ENCODE results near the gene IL7R.

The IL7R gene

DNA sequence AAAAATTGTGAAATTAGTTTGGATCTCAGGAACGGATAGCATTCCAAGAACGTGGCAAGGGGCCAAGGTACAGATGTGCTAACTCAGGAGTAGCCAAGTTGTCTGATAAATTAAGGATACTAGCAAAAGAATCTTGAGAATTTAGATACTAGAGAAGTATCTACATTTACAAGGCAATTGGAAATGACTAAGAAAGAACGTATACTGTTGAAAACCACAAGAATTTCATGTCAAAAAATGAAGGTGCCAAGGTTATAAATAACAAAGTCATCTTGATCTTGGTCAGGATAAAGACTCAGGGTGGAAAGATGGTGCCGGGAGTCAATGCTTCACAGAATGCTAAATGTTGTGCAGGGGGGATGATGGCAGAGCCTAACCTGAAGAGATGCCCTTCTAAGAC lies 62.5 kb downstream of the IL7R start:
- peak; percentile 99 for DNase-seq

DNA sequence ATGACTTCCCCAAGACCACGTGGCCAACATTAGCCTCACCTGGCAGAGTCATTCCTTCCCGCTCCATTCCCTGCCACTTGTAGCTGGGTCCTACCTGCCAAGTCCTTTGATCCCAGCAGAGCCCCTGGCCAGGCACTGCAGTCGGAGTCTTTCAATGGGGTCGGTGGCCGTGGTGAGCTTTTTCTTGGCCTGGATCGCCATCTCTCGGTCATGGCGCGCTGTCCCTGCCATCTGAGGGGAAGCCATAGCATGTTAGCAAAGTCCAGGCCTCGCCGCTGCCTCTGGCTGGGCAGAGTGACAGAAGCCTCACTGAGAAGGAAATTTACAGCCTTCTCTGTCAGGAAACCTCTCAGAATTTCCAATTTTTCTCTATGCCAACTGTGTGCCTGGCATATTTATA lies 64.2 kb downstream of the IL7R start:
- peak; percentile 44 for DNase-seq

GRCh38 chr5:35921930-35922329 lies 65.2 kb downstream of the IL7R start:
- no peak for DNase-seq

DNA sequence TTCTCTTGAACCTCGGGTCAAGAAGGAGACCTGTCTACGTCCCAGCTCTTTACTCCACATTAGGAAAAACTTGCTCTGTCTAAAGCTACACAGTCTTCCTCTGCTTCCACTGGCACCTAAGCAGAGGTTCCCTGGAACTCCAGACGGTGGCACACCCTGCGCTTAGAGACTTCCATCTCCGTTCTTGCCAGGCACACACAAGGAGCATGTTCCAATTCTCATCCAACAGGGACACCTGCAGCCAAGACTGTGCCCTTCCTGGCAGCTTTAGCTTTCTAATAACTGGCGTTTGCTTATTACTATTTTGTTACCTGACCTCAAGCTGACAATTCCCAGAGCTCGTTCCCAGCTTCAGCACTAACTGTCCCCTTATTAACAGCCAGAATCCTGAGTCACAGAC lies 65.8 kb downstream of the IL7R start:
- DNase-seq, result no peak

- DNase-seq, result peak; percentile 91
These were observed 67.6 kb downstream of the IL7R start for GRCh38 chr5:35924122-35924949.

DNA sequence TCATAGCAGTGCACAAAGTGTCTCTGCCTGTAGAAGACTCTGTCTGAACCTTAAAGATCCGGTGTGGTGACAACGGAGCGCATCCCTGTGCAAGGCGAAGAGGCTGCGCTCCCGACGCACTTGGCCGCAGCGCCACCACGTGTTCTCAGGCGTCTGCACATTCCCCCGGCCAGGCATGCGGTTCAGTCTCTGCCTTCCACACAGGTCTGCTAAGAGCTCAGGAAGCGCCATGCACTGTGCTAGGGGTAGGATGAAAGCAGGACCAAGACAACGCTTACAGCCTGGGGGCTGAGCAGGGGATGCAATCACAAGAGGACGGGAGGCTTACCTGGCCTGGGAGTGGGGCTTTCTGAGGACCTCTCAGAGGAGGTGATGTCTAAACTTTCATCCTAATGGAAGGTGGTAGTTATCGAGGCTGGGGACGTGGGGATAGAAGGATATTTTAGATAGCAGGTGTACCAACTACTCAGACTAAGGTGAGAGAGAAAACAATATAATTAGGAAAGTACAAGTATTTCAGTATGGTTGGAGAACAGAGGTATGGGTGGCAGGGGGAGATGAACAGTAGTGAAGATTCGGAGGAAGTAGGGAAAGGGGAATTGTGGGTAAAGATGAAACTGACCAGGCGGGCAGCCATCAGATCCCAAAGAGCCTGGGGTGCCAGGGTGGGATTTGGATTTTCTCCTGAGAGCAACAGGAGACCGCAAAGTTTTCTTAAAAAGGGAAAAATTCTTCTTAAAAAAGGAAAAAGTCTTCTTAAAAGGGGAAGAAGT lies 68.4 kb downstream of the IL7R start:
- peak; percentile 82 for DNase-seq

DNA sequence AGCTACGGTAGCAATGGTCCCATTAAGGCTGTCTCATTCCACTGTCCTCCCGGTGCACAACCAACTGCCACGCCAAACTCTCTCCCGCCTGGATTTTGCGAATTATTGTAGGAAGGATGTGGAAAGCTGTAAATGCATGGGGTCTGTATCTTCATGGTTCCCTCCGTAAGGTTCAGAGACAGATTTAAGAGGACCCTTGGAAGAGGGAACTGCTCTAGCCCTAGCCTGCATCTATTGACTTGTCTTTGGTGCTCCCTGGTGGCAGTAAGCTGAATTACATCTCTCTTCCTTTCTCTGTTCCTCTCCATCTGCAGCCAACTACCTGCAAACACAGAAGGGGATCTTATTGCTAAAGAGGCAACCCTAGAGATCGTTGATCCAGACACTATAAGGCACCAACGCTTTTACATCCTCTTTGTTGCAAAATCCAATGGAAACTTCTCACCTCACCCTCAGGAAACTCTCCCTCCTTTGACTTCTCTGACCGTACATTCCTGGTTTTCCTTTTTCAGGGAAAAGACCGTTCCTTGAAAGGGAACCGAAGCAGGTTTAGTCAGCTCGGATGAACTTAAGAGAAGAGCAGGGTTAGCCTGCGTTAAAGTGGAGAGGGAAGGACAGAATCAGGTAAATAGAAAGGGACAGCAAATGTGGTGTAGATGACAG lies 69.8 kb downstream of the IL7R start:
- peak; percentile 56 for DNase-seq
